Activated CD8-positive, alpha-beta T cell treated with anti-CD3 and anti-CD28 coated beads, Interleukin-2, amount 10 ng/mL, durations not matched to agents 7 days and 5 days (primary cell): ENCODE results near the gene LAMTOR1. TPM values are rescaled to one million over a fixed set of nuclear protein-coding genes. Genes with fewer than 3 reads are reported as not detected.
"Not testable (repeated sequence)": the region's sequence is repeated elsewhere in the genome, so short reads cannot be mapped to it uniquely, and the experiment has no call there.

Experiments used
- ATAC-seq: fragments of 150-1000 bp; cut with Tn5 transposase; one replicate; pipeline ENCODE4 v1.10.0; 2021; ENCODE audit warnings: moderate library complexity
- CTCF ChIA-PET: fragments of 350-600 bp; sonication (Branson Sonifier 250); formaldehyde crosslinking; loops from one replicate; lab custom pipeline; 2021; ENCODE audit warnings: antibody characterized with exemption; lab: Charles Lee
- POLR2A ChIA-PET: fragments of 350-600 bp; sonication (Branson Sonifier 250); formaldehyde crosslinking; loops from one replicate; lab custom pipeline; 2021; ENCODE audit warnings: antibody characterized with exemption; lab: Charles Lee
- DNase-seq: peaks from one replicate; pipeline ENCODE4 v3.0.0-alpha.2; 2020
- H3K27ac Mint-ChIP-seq: one replicate; pipeline ENCODE4 v1.8.0; 2021; ENCODE audit warnings: mild to moderate bottlenecking, mixed read lengths
- H3K27me3 Mint-ChIP-seq: one replicate; pipeline ENCODE4 v1.8.0; 2021; ENCODE audit warnings: low read depth, mixed read lengths
- H3K36me3 Mint-ChIP-seq: one replicate; pipeline ENCODE4 v1.8.0; 2021; ENCODE audit warnings: low read depth, mixed read lengths
- H3K4me1 Mint-ChIP-seq: one replicate; pipeline ENCODE4 v1.8.0; 2021; ENCODE audit warnings: low read depth, mixed read lengths
- H3K4me3 Mint-ChIP-seq: one replicate; pipeline ENCODE4 v1.8.0; 2021; ENCODE audit warnings: mild to moderate bottlenecking, mixed read lengths
- H3K9me3 Mint-ChIP-seq: one replicate; pipeline ENCODE4 v1.8.0; 2022; ENCODE audit warnings: mixed read lengths; ENCODE audit not compliant: insufficient read depth
- total RNA-seq, 2 experiments: library from RNA; stranded (reverse); gene quantifications; one replicate each; pipeline ENCODE4 v1.2.3, GENCODE V29; 2021

Gene LAMTOR1
- total RNA-seq: 10 to 100 TPM; 72.7 to 77.0 TPM

DNA sequence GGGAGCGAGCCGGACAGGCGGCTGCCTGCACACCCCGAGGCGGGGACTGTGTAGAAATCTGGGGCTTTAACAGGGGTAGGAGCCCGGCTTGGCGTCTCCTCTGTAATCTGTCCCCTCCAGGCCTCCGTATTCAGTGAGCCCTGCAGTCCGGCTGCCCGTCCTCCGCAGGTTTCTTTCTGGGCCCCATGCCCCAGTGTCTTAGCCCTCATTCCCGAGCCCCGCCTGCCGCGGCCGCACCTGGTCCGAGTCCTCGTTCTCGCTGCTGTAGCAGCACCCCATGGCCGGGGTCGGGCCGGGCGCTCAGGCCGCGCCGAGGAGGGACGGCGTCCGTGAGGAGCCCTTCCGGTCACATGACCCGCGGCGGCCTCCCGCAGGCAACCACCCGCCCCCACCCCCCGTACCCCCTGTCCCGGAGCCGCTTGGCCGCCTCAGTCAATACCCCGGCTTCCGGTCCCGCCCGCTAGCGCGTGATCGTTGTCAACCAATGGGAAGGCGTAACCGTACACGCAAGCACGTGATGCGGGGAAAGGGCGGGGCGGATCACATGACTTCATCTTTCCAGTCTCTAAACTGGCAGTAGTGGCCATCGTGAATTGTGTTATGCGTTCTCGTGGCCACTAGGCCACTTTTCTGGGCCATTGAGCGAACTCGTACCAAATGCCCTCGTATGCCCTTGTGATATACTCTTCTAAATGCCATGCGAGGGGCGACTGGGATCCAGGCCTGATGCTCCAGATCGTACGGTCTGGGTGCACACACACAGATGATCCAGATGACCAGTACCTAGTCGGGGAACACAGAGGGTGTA is at the start of gene LAMTOR1:
LAMTOR1 (minus strand) TSS at position 352 of the 808 bp plus-strand sequence; CDS start at position 279, 73 bp downstream.
- ChIA-PET POLR2A (interaction anchor here (5.4 kb wide), 1 partner anchor 9 kb away, joined by 45 read pairs; the partner anchor contains the start of gene ANAPC15), CTCF (interaction anchor here (0.8 to 4.5 kb wide), 8 partner anchors 10 to 327 kb away, joined by 3 to 48 read pairs (median 3); partner anchors contain the start of gene ANAPC15)
- Mint-ChIP-seq H3K9me3 (no peaks in the 10 kb centered on the region), H3K36me3 (peaks cover 31% of the 10 kb centered on the region), H3K27me3 (no peaks in the 10 kb centered on the region), H3K27ac (peak within 1 kb of the TSS; percentile 87), H3K4me3 (peak within 1 kb of the TSS; percentile 96), H3K4me1 (peaks cover 38% of the 10 kb centered on the region)
- peak; percentile 95 for ATAC-seq
- peak; percentile 99 for DNase-seq

DNA sequence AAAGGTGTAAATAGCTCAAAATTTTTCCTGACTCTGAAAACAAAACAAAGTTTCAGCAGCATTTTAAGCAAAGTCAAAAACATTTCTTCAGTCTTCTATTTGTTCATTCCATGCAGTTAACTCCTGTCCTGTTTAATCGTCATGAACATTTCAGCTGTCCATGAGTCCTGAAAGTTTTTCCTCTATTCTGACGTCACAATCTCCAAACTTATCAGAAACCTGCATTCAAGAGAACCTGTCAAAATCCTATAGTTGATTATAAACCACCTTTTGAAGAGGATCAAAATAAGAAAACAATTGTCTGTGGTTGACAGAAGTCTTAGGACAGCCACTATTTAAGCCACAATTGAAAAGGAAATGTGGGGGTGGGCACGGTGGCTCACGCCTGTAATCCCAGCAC is 47.8 kb upstream of the LAMTOR1 start:
- POLR2A ChIA-PET: no interaction called here
- ATAC-seq (no peak), DNase-seq (no peak)
- Mint-ChIP-seq H3K4me3 (no peak overlapping the region), H3K9me3 (no peaks in the 10 kb centered on the region), H3K27ac (no peak overlapping the region), H3K27me3 (peaks cover 16% of the 10 kb centered on the region), H3K36me3 (no peaks in the 10 kb centered on the region), H3K4me1 (no peaks in the 10 kb centered on the region)
- CTCF ChIA-PET: interaction anchor here (1.1 to 2.0 kb wide), 2 partner anchors 60 to 126 kb away, joined by 4 read pairs; no protein-coding TSS in a partner anchor

DNA sequence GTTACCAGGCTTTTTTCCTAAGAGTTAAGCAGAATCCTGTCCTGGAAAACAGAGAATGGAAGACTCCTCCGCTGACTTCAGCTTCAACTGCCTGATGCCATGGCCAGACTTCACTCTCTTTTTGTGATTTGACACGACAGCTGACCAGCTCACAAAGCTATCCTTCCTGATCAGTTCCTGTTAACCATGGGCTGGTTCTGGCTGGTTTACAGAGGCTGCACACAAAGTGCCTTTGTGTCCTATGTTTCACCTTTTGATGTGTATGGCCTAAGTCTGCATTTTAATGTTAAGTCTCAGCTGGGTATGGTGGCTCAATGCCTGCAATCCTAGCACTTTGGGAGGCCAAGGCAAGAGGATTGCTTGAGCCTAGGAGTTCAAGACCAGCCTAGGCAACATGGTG is 43.5 kb upstream of the LAMTOR1 start:
- DNase-seq (no peak), ATAC-seq (no peak)
- Mint-ChIP-seq H3K27ac (no peak overlapping the region), H3K4me1 (peaks cover 11% of the 10 kb centered on the region), H3K27me3 (peaks cover 10% of the 10 kb centered on the region), H3K9me3 (no peaks in the 10 kb centered on the region), H3K36me3 (no peaks in the 10 kb centered on the region), H3K4me3 (no peak overlapping the region)
- CTCF ChIA-PET: interaction anchor here (1.4 kb wide), 1 partner anchor 284 kb away, joined by 3 read pairs; no protein-coding TSS in a partner anchor
- POLR2A ChIA-PET: interaction anchor here (1.4 kb wide), 1 partner anchor 8 kb away, joined by 4 read pairs; no protein-coding TSS in a partner anchor

DNA sequence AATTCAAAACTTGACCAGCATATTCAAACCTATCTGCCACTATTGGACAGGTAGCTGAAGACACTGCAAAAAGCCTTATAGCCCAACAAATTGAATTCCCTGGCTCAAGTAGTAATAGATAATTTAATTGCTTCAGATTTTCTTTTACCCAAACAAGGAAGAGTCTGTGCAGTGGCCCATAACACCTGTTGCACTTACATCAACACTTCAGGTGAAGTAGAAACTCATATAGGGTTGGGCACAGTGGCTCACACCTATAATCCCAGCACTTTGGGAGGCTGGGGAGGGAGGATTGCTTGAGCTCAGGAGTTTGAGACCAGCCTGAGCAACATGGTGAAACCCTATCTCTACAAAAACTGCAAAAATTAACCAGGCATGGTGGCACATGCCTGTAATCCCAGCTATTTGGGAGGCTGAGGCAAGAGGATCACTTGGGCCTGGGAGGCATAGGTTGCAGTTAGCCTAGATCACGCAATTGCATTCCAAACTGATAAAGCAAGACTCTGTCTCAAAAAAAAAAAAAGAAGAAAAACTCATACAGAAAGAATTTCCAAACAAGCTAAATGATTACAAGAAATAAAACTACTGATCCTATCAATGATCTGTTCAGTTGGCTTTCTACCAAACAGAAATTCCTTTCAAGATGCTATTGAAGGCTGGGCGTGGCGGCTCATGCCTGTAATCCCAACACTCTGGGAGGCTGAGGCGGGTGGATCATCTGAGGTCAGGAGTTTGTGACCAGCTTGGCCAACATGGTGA is 41.9 kb upstream of the LAMTOR1 start:
- Mint-ChIP-seq H3K27me3 (peaks cover 8% of the 10 kb centered on the region), H3K9me3 (no peaks in the 10 kb centered on the region), H3K27ac (no peak overlapping the region), H3K36me3 (no peaks in the 10 kb centered on the region), H3K4me1 (peaks cover 24% of the 10 kb centered on the region), H3K4me3 (no peak overlapping the region)
- ATAC-seq (no peak), DNase-seq (no peak)
- CTCF ChIA-PET: interaction anchor here (1.0 to 3.6 kb wide), 34 partner anchors 10 to 304 kb away, joined by 3 to 82 read pairs (median 9); partner anchors contain the start of genes ANAPC15, FOLR3 and LAMTOR1
- POLR2A ChIA-PET: interaction anchor here (1.8 to 2.5 kb wide), 2 partner anchors 32 to 120 kb away, joined by 7 to 10 read pairs; partner anchors contain the start of gene ANAPC15

DNA sequence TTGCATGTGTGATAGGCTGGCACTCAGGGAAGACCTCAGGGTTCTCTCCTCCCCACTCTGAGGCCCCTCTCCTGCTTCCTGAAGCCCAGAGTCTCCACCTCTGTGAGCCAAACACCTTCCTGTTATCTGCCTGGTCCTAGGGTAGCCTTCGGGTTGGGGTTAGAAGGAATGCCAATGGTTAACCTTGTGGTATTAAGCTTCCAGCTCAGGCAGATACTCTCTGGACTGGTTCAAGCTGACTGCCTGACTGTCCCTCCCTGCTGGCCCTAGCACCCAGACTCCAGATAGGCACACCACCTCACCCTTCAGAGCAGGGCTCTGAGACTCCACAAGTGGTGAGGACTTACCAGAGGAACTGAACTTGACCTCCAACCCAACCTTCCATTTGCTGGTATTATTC is 39.4 kb upstream of the LAMTOR1 start:
- POLR2A ChIA-PET: not testable (repeated sequence)
- H3K4me1 Mint-ChIP-seq: peaks cover 26% of the 10 kb centered on the region
- CTCF ChIA-PET: interaction anchor here (1.3 to 3.6 kb wide), 9 partner anchors 13 to 118 kb away, joined by 3 to 82 read pairs (median 17); partner anchors contain the start of gene ANAPC15

DNA sequence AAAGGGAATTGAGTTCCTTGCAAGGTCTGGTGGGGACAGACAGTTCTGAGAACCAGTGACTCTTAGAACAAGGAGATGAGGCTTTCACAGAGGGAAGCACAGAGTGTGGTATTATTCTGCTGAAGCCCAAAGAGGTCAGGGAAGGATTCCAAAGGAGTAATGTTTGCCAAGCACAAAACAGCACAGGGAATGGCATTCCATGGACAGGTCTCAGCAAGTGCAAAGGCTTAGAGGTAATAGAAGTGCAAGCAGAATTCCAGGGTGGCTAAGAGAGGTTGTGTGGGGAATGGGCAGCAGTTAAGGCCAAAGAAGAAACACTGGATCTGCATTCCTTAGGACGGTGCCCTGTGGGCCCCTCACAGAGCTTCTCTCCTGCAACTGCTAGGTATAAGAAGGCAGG is 39.0 kb upstream of the LAMTOR1 start:
- H3K27me3 Mint-ChIP-seq, H3K4me3 Mint-ChIP-seq, DNase-seq, POLR2A ChIA-PET, ATAC-seq, H3K36me3 Mint-ChIP-seq, H3K27ac Mint-ChIP-seq, H3K9me3 Mint-ChIP-seq: not testable (repeated sequence)
- H3K4me1 Mint-ChIP-seq: peaks cover 26% of the 10 kb centered on the region
- CTCF ChIA-PET: interaction anchor here (0.8 to 2.8 kb wide), 6 partner anchors 16 to 164 kb away, joined by 3 to 14 read pairs (median 4); no protein-coding TSS in a partner anchor

More for the DNA sequence above, 39.4 kb upstream of the LAMTOR1 start:
- H3K4me3 Mint-ChIP-seq, DNase-seq, H3K36me3 Mint-ChIP-seq, H3K27me3 Mint-ChIP-seq, H3K27ac Mint-ChIP-seq, ATAC-seq, H3K9me3 Mint-ChIP-seq: not testable (repeated sequence)

DNA sequence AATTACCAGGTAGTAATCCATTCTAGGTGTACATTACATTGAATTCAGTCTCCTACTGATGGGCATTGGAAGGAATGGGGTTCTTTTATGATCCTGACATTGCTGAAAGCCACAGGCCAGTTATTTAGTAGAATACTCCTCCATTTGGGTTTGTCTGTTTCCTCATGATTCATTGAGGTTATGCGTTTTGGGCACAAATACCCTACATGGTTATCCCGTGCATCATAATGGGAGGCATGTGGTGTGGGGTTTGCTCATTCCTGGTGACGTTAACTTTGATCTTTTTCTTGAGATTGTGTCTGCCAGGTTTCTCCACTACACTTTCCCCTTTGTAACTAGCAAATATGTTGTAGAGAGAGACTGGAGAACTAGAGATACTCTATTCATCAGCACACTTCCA is 38.0 kb upstream of the LAMTOR1 start:
- ATAC-seq (peak; percentile 52), DNase-seq (peak; percentile 31)
- H3K4me3 Mint-ChIP-seq: no peak overlapping the region
- CTCF ChIA-PET: interaction anchor here (0.8 to 1.5 kb wide), 6 partner anchors 15 to 290 kb away, joined by 3 to 7 read pairs (median 4); no protein-coding TSS in a partner anchor
- POLR2A ChIA-PET: no interaction called here
- peak overlapping the region; percentile 11 for H3K27ac Mint-ChIP-seq
- peaks cover 30% of the 10 kb centered on the region for H3K4me1 Mint-ChIP-seq
- peaks cover under 1% of the 10 kb centered on the region for H3K27me3 Mint-ChIP-seq
- peaks cover 5% of the 10 kb centered on the region for H3K36me3 Mint-ChIP-seq
- no peaks in the 10 kb centered on the region for H3K9me3 Mint-ChIP-seq

DNA sequence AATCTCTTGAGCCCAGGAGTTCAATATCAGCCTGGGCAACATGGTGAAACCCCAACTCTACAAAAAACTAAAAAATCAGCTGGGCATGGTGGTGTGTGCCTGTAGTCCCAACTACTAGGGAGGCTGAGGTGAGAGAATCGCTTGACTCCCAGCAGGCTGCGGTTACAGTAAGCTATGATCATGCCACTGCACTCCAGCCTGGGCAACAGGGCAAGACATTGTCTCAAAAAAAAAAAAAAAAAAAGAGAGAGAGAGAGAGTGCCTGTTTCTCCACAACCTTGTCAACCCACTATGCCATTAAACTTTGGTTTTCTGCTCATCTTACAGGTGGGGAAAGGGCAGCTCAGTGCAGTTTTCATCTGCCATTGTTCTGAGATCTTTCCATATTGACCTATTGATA is 37.6 kb upstream of the LAMTOR1 start:
- Mint-ChIP-seq H3K27ac (peak overlapping the region; percentile 11), H3K36me3 (peaks cover 5% of the 10 kb centered on the region), H3K4me3 (no peak overlapping the region), H3K4me1 (peaks cover 30% of the 10 kb centered on the region), H3K27me3 (no peaks in the 10 kb centered on the region), H3K9me3 (no peaks in the 10 kb centered on the region)
- CTCF ChIA-PET: interaction anchor here (1.2 to 1.5 kb wide), 5 partner anchors 43 to 290 kb away, joined by 4 to 7 read pairs (median 4); no protein-coding TSS in a partner anchor
- no peak for ATAC-seq
- POLR2A ChIA-PET: no interaction called here
- DNase-seq: no peak

DNA sequence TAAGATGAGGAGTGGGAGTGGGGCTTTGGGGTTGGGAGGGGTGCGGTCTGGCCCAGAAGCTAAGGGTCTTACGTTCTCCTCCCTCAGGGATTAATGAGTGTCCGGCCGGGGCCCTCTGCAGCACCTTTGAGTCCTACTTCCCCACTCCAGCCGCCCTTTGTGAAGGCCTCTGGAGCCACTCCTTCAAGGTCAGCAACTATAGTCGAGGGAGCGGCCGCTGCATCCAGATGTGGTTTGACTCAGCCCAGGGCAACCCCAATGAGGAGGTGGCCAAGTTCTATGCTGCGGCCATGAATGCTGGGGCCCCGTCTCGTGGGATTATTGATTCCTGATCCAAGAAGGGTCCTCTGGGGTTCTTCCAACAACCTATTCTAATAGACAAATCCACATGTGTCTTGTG is 36.4 kb upstream of the LAMTOR1 start:
- H3K36me3 Mint-ChIP-seq: peaks cover 5% of the 10 kb centered on the region
- CTCF ChIA-PET: no interaction called here

DNA sequence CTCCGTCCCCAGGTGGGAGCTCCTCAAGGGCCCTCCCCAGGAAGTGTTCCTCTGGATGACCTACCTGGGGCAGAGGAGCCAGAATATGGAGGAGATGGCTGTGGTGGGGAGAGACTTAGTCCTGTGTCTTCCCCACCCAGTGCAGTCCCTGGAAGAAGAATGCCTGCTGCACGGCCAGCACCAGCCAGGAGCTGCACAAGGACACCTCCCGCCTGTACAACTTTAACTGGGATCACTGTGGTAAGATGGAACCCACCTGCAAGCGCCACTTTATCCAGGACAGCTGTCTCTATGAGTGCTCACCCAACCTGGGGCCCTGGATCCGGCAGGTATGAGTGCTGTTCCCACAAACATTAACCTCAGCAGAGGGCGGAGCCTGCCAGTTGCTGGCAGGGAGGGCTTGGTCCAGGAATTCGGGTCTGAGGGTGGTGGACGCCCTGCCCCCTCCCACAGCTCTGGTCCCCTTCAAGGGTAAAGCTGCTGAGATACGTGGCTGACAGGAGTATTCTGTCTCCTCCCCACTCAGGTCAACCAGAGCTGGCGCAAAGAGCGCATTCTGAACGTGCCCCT is 35.8 kb upstream of the LAMTOR1 start:
- no peaks in the 10 kb centered on the region for H3K9me3 Mint-ChIP-seq
- POLR2A ChIA-PET: interaction anchor here (0.8 kb wide), 1 partner anchor 9 kb away, joined by 4 read pairs; no protein-coding TSS in a partner anchor

More for the DNA sequence above, 36.4 kb upstream of the LAMTOR1 start:
- no peak for ATAC-seq
- peaks cover 30% of the 10 kb centered on the region for H3K4me1 Mint-ChIP-seq
- H3K4me3 Mint-ChIP-seq: no peak overlapping the region
- H3K27ac Mint-ChIP-seq: no peak overlapping the region
- POLR2A ChIA-PET: no interaction called here
- no peaks in the 10 kb centered on the region for H3K9me3 Mint-ChIP-seq
- DNase-seq: no peak
- no peaks in the 10 kb centered on the region for H3K27me3 Mint-ChIP-seq

More for the DNA sequence above, 35.8 kb upstream of the LAMTOR1 start:
- ATAC-seq (no peak), DNase-seq (no peak)
- CTCF ChIA-PET: interaction anchor here (0.7 kb wide), 1 partner anchor 48 kb away, joined by 3 read pairs; no protein-coding TSS in a partner anchor
- Mint-ChIP-seq H3K4me3 (no peak overlapping the region), H3K27me3 (no peaks in the 10 kb centered on the region), H3K36me3 (peaks cover 5% of the 10 kb centered on the region), H3K27ac (no peak overlapping the region), H3K4me1 (peaks cover 29% of the 10 kb centered on the region)
